GM12878 (cell line): ENCODE measurements around the gene MTTP. TPM values are rescaled to one million over a fixed set of nuclear protein-coding genes. Genes with fewer than 3 reads are reported as not detected.

Experiments
- ATAC-seq: fragments of 200-7000 bp; cut with Tn5 transposase; 3 replicates; pipeline ENCODE4 v1.9.1; 2020; ENCODE audit warnings: mild to moderate bottlenecking, moderate library complexity
- BruUV-seq: library from RNA; stranded (reverse); fragments of 400-500 nt; replicated peaks from 2 replicates; lab custom pipeline; 2021; lab: Mats Ljungman, UMichigan
- CTCF ChIA-PET: fragments of 300-600 bp; sonication (Branson Sonifier 250); formaldehyde crosslinking; extraction: SDS; loops from one replicate; lab custom pipeline; 2021; ENCODE audit warnings: inconsistent platforms; lab: Yijun Ruan, JAX
- POLR2A ChIA-PET: fragments of 350-600 bp; formaldehyde crosslinking; extraction: SDS; loops from one replicate; lab custom pipeline; 2021; ENCODE audit warnings: inconsistent platforms; lab: Charles Lee
- RAD21 ChIA-PET: fragments of 300-600 bp; sonication (Branson Sonifier 250); formaldehyde crosslinking; loops from one replicate; lab custom pipeline; 2023; ENCODE audit warnings: antibody characterized with exemption; ENCODE audit not compliant: unreplicated experiment; lab: Charles Lee
- SMC1A ChIA-PET: fragments of 300-600 bp; sonication (Branson Sonifier 250); formaldehyde crosslinking; loops from one replicate; lab custom pipeline; 2023; ENCODE audit not compliant: unreplicated experiment, uncharacterized antibody; lab: Charles Lee
- DNase-seq: peaks from one replicate; pipeline ENCODE4 v3.0.0-alpha.2; 2011; ENCODE audit warnings: low read depth, low spot score
- FAIRE-seq: peaks from 3 replicates; lab custom pipeline; 2011; peaks lifted over from hg19 to GRCh38; lab: Jason Lieb, UNC
- H2AFZ ChIP-seq: 2 replicates; pipeline ENCODE4 v1.6.0; 2011; ENCODE audit warnings: low read depth, low read length, control low read depth; ENCODE audit not compliant: control insufficient read depth
- H3K27ac ChIP-seq: 2 replicates; pipeline ENCODE4 v1.5.1; 2011; ENCODE audit warnings: control low read depth; ENCODE audit not compliant: control insufficient read depth, insufficient read depth
- H3K27me3 ChIP-seq, 2 experiments: replicated peaks in 1 of 2; 2 replicates each; pipeline versions ENCODE4 v1.6.0 to v1.6.1; 2011; ENCODE audit warnings: low read length in 1 of 2; ENCODE audit not compliant: control insufficient read depth in 2 of 2, insufficient read depth in 2 of 2
- H3K36me3 ChIP-seq, 2 experiments: 2 replicates each; pipeline ENCODE4 v1.5.1; 2011; ENCODE audit warnings: low read length in 1 of 2; ENCODE audit not compliant: control insufficient read depth in 2 of 2, insufficient read depth in 2 of 2
- H3K4me1 ChIP-seq: 2 replicates; pipeline ENCODE4 v1.6.1; 2011; ENCODE audit warnings: mild to moderate bottlenecking, low read length, moderate library complexity, mixed read lengths; ENCODE audit not compliant: control insufficient read depth, insufficient read depth
- H3K4me2 ChIP-seq: 2 replicates; pipeline ENCODE4 v1.6.0; 2011; ENCODE audit warnings: control low read depth; ENCODE audit not compliant: control insufficient read depth, insufficient read depth
- H3K4me3 ChIP-seq: fragments of 200-600 bp; sonication (generic); 2 replicates; pipeline ENCODE4 v1.5.1; 2016
- H3K79me2 ChIP-seq: 2 replicates; pipeline ENCODE4 v1.6.0; 2011; ENCODE audit warnings: low read length; ENCODE audit not compliant: control insufficient read depth, insufficient read depth
- H3K9ac ChIP-seq: 2 replicates; pipeline ENCODE4 v1.8.0; 2011; ENCODE audit warnings: low read length, control low read depth, mixed read lengths; ENCODE audit not compliant: control insufficient read depth, insufficient read depth
- H3K9me3 ChIP-seq: replicated peaks from 3 replicates; pipeline ENCODE4 v1.5.1; 2011; ENCODE audit warnings: mild to moderate bottlenecking, low read length; ENCODE audit not compliant: control insufficient read depth, insufficient read depth
- H4K20me1 ChIP-seq: 2 replicates; pipeline ENCODE4 v1.6.0; 2011; ENCODE audit not compliant: control insufficient read depth, insufficient read depth
- BMI1 ChIP-seq: fragments of 450-650 bp; IDR thresholded peaks from 2 replicates; pipeline ENCODE4 v1.6.1; 2016; ENCODE audit warnings: mild to moderate bottlenecking, moderate library complexity, borderline replicate concordance
- BRCA1 ChIP-seq: IDR thresholded peaks from 2 replicates; pipeline ENCODE4 v1.6.1; 2011; ENCODE audit warnings: low read depth, low read length, improper control_type of control experiment
- EED ChIP-seq: sonication (generic); IDR thresholded peaks from 2 replicates; pipeline ENCODE4 v1.6.1; 2016; ENCODE audit warnings: antibody characterized with exemption, low read depth
- GABPA ChIP-seq: IDR thresholded peaks from 2 replicates; pipeline ENCODE4 v1.6.1; 2014; ENCODE audit warnings: antibody characterized with exemption, low read depth, mild to moderate bottlenecking, inconsistent platforms
- GATAD2B ChIP-seq: fragments of 450-650 bp; conservative IDR thresholded peaks from 2 replicates; pipeline ENCODE4 v1.6.1; 2017; ENCODE audit warnings: low read depth, mild to moderate bottlenecking, moderate library complexity
- HDAC2 ChIP-seq: fragments of 200-600 bp; sonication (generic); IDR thresholded peaks from 2 replicates; pipeline ENCODE4 v1.6.1; 2017
- HDAC6 ChIP-seq: fragments of 200-600 bp; sonication (generic); IDR thresholded peaks from one replicate; pipeline ENCODE4 v1.8.0; 2017; ENCODE audit warnings: antibody characterized with exemption; ENCODE audit not compliant: unreplicated experiment
- MEF2B ChIP-seq: fragments of 450-650 bp; IDR thresholded peaks from 2 replicates; pipeline ENCODE4 v1.6.1; 2018; ENCODE audit warnings: mild to moderate bottlenecking, moderate library complexity; ENCODE audit not compliant: partially characterized antibody, poor library complexity, severe bottlenecking
- NFYB ChIP-seq: IDR thresholded peaks from 2 replicates; pipeline ENCODE4 v1.6.1; 2011; ENCODE audit warnings: low read depth, mild to moderate bottlenecking, low read length, improper control_type of control experiment, moderate library complexity; ENCODE audit not compliant: insufficient read depth
- NR2F1 ChIP-seq: fragments of 450-650 bp; conservative IDR thresholded peaks from 2 replicates; pipeline ENCODE4 v1.6.1; 2017; ENCODE audit warnings: mild to moderate bottlenecking
- SIX5 ChIP-seq: IDR thresholded peaks from 2 replicates; pipeline ENCODE4 v1.6.1; 2011; ENCODE audit warnings: mild to moderate bottlenecking, low read depth, low read length, moderate library complexity; ENCODE audit not compliant: severe bottlenecking
- TAF1 ChIP-seq: IDR thresholded peaks from 2 replicates; pipeline ENCODE4 v1.6.1; 2011; ENCODE audit warnings: mild to moderate bottlenecking, low read depth, low read length, borderline replicate concordance
- TARDBP ChIP-seq: IDR thresholded peaks from 2 replicates; pipeline ENCODE4 v1.6.1; 2016; ENCODE audit warnings: borderline replicate concordance
- ZNF384 ChIP-seq: IDR thresholded peaks from 2 replicates; pipeline ENCODE4 v1.6.1; 2012; ENCODE audit warnings: low read depth, mild to moderate bottlenecking, low read length, improper control_type of control experiment, borderline replicate concordance
- WGBS: methylation state at CpG from one replicate; pipeline ENCODE4 v1.1.6; 2016; ENCODE audit warnings: low lambda C conversion rate; ENCODE audit not compliant: insufficient replicate concordance, insufficient coverage; ENCODE audit errors: missing lambda C conversion rate; 5-methylcytosine and 5-hydroxymethylcytosine counted together
- in situ Hi-C: fragments of 300-500 bp; cut with MboI; formaldehyde crosslinking; loops from 9 replicates; pipeline ENCODE4 v1.14.3; 2018; ENCODE audit warnings: mixed read lengths
- intact Hi-C: fragments of 100-400 bp; cut with micrococcal nuclease; formaldehyde crosslinking; loops from one replicate; pipeline ENCODE4 v1.14.2; 2022; ENCODE audit not compliant: unreplicated experiment
- polyA plus RNA-seq, 11 experiments: library from polyadenylated mRNA; depleted of rRNA in 4 of 11; unstranded in 6 of 11; stranded (reverse) in 5 of 11; fragments of >200 nt; fragmentation: Nextera tagmentation in 4 of 11; fragmentation: Illumina TruSeq in 1 of 11; extraction: Ambion mirVana in 4 of 11; extraction: Trizol in 1 of 11; gene quantifications; 1 replicate in 1 of 11; 2 replicates in 10 of 11; pipeline versions ENCODE4 v1.2.1 to v1.2.3, GENCODE V29; 2011 to 2016; ENCODE audit warnings: inconsistent platforms in 2 of 11, missing spikeins in 2 of 11, low read depth in 1 of 11
- total RNA-seq, 4 experiments: library from RNA; depleted of rRNA in 3 of 4; stranded (reverse); fragments of >200 nt in 3 of 4; fragmentation: Illumina TruSeq in 1 of 4; extraction: Trizol in 1 of 4; gene quantifications; 2 replicates each; pipeline versions ENCODE4 v1.2.1 to v1.2.3, GENCODE V29; 2013 to 2021
- TF ChIP-seq, protein P1 (sequence below): IDR thresholded peaks from 2 replicates; pipeline ENCODE4 v1.6.1; 2011; ENCODE audit warnings: borderline replicate concordance, low read depth, mild to moderate bottlenecking, moderate library complexity, mixed read lengths, low read length; ENCODE audit not compliant: insufficient read depth; ENCODE audit errors: extremely low read length

Gene MTTP
- total and polyA plus RNA-seq, 10 of the 15 experiments (the other 5 are each of a cell fraction or from before 2014, with no cell fraction given) = 0.08 to 2.2 (median 0.21) TPM; not detected in 1

DNA sequence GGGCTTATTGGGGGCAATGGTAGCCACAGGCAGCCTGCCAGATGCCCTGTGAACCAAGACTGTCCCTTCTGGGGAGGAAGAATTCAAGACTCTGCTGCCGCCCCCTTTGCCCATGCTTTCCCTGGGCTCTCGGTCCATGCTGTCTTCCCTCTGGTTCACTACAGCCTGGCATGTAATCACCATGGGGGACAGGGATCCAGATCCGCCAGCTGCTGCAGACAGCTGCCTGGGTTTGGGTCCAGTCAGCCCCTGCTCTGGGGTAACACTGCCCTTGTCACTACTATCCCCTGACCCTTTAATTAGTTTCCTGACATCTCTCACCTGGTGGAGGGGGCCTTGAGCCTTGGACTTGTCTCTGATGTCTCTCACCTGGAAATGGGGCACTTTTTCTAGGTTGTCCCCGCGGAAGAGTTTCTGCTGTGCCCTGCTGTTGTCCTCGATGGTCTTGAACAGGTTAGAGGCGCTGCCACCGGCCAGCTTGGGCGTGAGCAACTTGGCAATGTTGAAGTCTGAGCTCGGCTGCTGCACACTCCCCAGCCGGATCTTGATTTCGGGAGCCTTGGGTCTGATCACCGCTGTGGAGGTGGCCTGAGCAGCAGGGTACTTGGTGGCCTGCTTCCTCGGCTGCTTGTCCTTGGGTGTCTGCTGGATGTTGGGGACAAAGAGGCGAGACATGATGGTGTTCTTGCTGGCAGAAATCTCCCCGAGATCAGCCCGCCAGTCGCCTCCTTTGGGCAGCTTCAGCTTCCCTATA, 76.6 kb downstream of the MTTP start:
- BruUV-seq = no TSS peak
- H3K36me3 ChIP-seq = no peaks in the 10 kb centered on the region
- in situ Hi-C loops = no loop called here
- DNase-seq = no peak
- H3K9ac ChIP-seq = no peak overlapping the region
- WGBS = 44% methylated on average over 15 of the region's 18 CpGs
- no peaks in the 10 kb centered on the region for H4K20me1 ChIP-seq
- no peak for FAIRE-seq
- H3K4me2 ChIP-seq = no peak overlapping the region
- intact Hi-C loops = no loop called here
- TF ChIP-seq NR2F1 = no peak
- no peak for TF ChIP-seq TARDBP
- no peak for TF ChIP-seq ZNF384
- no peak for TF ChIP-seq SIX5
- TF ChIP-seq MEF2B = no peak
- no peak for TF ChIP-seq BRCA1
- no peak for ATAC-seq
- no peak overlapping the region for H3K4me3 ChIP-seq
- no peak overlapping the region for H2AFZ ChIP-seq
- ChIA-PET CTCF (no interaction called here), SMC1A (no interaction called here), RAD21 (no interaction called here), POLR2A (no interaction called here)
- no peaks in the 10 kb centered on the region for H3K4me1 ChIP-seq
- H3K27ac ChIP-seq = no peak overlapping the region
- H3K9me3 ChIP-seq = no peaks in the 10 kb centered on the region
- H3K27me3 ChIP-seq = no peaks in the 10 kb centered on the region
- H3K79me2 ChIP-seq = no peaks in the 10 kb centered on the region

DNA sequence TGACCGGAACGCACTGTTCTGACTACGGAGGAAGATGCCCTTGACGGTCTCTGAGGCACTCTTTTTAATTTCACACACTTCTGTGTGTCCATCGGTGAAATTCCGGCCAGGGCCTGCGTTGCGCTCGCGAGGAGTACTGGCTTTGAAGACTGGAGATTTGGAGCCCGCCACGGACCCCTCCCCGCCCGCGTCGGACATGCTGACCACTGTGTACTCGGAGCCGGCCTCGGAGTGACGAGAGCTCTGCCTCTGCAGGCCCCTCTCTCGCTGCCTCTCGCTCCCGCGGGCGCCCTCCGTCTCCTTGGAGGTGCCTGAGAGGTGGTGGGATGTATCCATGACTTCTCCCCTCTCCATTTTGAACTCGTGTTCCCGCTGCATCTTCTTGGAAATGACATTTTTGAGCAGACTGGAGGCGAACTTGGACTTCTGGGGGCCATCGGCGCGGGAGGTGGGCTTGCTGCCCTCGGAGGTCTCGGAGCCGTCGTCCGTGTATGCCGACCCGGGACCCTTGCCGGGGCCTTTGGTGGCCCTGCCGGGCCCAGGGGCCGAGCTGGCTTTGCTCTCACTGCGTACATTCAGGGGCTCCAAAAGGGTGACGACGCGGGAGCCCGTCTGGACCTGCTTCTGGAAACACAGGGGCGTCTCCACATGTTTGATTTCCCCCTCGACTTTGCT, 77.3 kb downstream of the MTTP start:
- ChIA-PET CTCF (no interaction called here), RAD21 (no interaction called here), SMC1A (no interaction called here), POLR2A (no interaction called here)
- WGBS = 69% methylated on average over 43 of the region's 49 CpGs
- no peak overlapping the region for H3K4me3 ChIP-seq
- H3K9me3 ChIP-seq = no peaks in the 10 kb centered on the region
- in situ Hi-C loops = no loop called here
- no peak overlapping the region for H3K27ac ChIP-seq
- H4K20me1 ChIP-seq = no peaks in the 10 kb centered on the region
- no peaks in the 10 kb centered on the region for H3K79me2 ChIP-seq
- H3K4me1 ChIP-seq = no peaks in the 10 kb centered on the region
- H2AFZ ChIP-seq = no peak overlapping the region
- ATAC-seq (no peak), DNase-seq (no peak), FAIRE-seq (no peak)
- no peaks in the 10 kb centered on the region for H3K36me3 ChIP-seq
- H3K9ac ChIP-seq = no peak overlapping the region
- intact Hi-C loops = no loop called here
- H3K4me2 ChIP-seq = no peak overlapping the region
- no peaks in the 10 kb centered on the region for H3K27me3 ChIP-seq
- BruUV-seq = no TSS peak
- TF ChIP-seq BMI1 = no peak
- no peak for TF ChIP-seq GATAD2B
- TF ChIP-seq NFYB = no peak
- no peak for TF ChIP-seq HDAC2
- TF ChIP-seq EED = no peak
- TF ChIP-seq, protein P1, sequence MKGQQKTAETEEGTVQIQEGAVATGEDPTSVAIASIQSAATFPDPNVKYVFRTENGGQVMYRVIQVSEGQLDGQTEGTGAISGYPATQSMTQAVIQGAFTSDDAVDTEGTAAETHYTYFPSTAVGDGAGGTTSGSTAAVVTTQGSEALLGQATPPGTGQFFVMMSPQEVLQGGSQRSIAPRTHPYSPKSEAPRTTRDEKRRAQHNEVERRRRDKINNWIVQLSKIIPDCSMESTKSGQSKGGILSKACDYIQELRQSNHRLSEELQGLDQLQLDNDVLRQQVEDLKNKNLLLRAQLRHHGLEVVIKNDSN = no peak
- no peak for TF ChIP-seq GABPA
- TF ChIP-seq HDAC6 = no peak
- TF ChIP-seq TAF1 = no peak
